Chondrocyte (in vitro differentiated cells): Measurements from ENCODE around the gene TMEM225B. TPM values are rescaled to one million over a fixed set of nuclear protein-coding genes. Genes with fewer than 3 reads are reported as not detected.
"Not testable (repeated sequence)": the region's sequence is repeated elsewhere in the genome, so short reads cannot be mapped to it uniquely, and the experiment has no call there.

ENCODE experiments used
- DNase-seq: peaks from one replicate; pipeline ENCODE4 v3.0.0; 2021; ENCODE audit warnings: mixed read lengths, low spot score
- H3K27ac Mint-ChIP-seq: one replicate; pipeline ENCODE4 v1.8.0; 2021; ENCODE audit warnings: mild to moderate bottlenecking, moderate library complexity, mixed read lengths; ENCODE audit not compliant: unreplicated experiment
- H3K27me3 Mint-ChIP-seq: 2 replicates; pipeline ENCODE4 v1.8.0; 2021; ENCODE audit warnings: low read depth, mixed read lengths
- H3K36me3 Mint-ChIP-seq: 2 replicates; pipeline ENCODE4 v1.8.0; 2021; ENCODE audit warnings: low read depth, mixed read lengths
- H3K4me1 Mint-ChIP-seq: 2 replicates; pipeline ENCODE4 v1.8.0; 2021; ENCODE audit warnings: low read depth, mild to moderate bottlenecking, mixed read lengths
- H3K4me3 Mint-ChIP-seq: one replicate; pipeline ENCODE4 v1.8.0; 2021; ENCODE audit warnings: mild to moderate bottlenecking, moderate library complexity, mixed read lengths; ENCODE audit not compliant: unreplicated experiment
- H3K9me3 Mint-ChIP-seq: 2 replicates; pipeline ENCODE4 v1.8.0; 2021; ENCODE audit warnings: low read depth, mixed read lengths
- total RNA-seq: library from RNA; stranded (reverse); gene quantifications from 3 replicates; pipeline ENCODE4 v1.2.1, GENCODE V29; 2021
- TF ChIP-seq, protein P1 (sequence below): fragments of 200-600 bp; sonication (generic); IDR thresholded peaks from 2 replicates; pipeline ENCODE4 v1.5.0; 2021; ENCODE audit warnings: antibody characterized with exemption, mild to moderate bottlenecking, moderate library complexity

The TMEM225B gene
- total RNA-seq, 1 donor from 2014 or later = 0.75 TPM

DNA sequence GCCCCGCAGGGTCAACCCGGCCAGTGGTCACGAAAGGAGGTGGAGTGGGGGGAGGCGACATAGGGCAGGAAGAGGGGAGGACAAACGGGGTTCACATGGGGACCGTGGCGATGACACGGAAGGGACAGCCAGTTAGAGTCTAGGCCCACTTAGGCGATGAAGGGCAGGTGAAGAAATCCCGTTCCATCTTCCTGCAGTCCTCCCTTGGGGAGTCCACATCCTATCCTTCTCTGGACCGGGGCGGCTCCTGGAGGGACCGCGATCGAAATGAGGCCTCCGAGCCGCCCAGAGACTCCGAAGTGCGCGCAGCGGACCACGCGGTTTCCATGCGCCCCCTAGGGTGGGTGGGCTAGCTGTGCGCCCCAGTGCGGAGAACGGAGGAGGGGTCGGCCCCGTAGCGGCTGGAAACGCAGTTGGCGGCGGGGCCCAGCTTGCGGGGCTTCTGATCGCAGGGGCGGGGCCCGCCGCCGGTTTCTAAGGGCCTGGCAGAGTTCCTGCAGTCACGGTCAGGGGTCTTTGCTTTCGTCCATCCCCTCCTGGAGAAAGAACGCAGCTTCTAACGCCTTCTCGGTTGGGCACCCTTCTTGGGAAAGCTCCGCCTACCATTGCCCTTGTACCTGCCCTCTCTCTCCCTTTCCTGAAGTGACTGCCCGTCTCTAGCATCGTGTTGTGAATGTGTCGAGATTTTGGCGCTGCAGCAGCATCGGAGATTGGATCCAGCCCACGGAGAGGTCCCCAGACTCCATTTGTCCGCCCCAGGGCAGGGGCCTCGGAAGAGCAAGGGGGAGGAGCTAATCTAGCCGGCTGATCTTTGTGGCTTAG lies 17.9 kb upstream of the TMEM225B start:
- TF ChIP-seq, protein P1, sequence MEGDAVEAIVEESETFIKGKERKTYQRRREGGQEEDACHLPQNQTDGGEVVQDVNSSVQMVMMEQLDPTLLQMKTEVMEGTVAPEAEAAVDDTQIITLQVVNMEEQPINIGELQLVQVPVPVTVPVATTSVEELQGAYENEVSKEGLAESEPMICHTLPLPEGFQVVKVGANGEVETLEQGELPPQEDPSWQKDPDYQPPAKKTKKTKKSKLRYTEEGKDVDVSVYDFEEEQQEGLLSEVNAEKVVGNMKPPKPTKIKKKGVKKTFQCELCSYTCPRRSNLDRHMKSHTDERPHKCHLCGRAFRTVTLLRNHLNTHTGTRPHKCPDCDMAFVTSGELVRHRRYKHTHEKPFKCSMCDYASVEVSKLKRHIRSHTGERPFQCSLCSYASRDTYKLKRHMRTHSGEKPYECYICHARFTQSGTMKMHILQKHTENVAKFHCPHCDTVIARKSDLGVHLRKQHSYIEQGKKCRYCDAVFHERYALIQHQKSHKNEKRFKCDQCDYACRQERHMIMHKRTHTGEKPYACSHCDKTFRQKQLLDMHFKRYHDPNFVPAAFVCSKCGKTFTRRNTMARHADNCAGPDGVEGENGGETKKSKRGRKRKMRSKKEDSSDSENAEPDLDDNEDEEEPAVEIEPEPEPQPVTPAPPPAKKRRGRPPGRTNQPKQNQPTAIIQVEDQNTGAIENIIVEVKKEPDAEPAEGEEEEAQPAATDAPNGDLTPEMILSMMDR = peak; percentile 78
- Mint-ChIP-seq H3K4me1 (peaks cover 13% of the 10 kb centered on the region), H3K27ac (peak overlapping the region; percentile 54), H3K27me3 (no peaks in the 10 kb centered on the region), H3K36me3 (no peaks in the 10 kb centered on the region), H3K9me3 (no peaks in the 10 kb centered on the region), H3K4me3 (peak overlapping the region; percentile 81)
- peak; percentile 80 for DNase-seq

DNA sequence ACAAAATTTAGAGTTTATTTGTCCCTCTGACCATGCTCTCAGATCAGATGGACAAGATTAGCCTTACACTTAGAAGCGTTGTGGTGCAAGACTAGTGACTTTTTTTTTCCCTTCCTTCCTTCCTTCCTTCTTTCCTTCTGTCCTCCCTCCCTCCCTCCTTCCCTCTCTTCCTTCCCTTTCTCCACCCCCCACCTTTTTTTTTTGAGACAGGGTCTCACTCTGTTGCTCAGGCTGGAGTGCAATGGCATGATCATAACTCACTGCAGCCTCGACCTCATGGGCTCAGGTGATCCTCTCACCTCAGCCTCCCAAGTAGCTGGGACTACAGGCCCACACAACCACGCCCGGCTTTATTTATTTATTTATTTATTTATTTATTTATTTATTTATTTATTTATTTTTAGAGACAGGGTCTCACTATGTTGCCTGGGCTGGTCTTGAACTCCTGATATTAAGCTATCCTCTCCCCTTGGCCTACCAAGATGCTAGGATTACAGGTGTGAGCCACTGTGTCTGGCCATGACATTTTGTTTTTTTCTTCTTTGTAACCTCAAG lies 17.2 kb upstream of the TMEM225B start:
- H3K27me3 Mint-ChIP-seq, H3K36me3 Mint-ChIP-seq, DNase-seq, H3K27ac Mint-ChIP-seq, H3K9me3 Mint-ChIP-seq: not testable (repeated sequence)
- H3K4me3 Mint-ChIP-seq = peak overlapping the region; percentile 81
- peaks cover 13% of the 10 kb centered on the region for H3K4me1 Mint-ChIP-seq

DNA sequence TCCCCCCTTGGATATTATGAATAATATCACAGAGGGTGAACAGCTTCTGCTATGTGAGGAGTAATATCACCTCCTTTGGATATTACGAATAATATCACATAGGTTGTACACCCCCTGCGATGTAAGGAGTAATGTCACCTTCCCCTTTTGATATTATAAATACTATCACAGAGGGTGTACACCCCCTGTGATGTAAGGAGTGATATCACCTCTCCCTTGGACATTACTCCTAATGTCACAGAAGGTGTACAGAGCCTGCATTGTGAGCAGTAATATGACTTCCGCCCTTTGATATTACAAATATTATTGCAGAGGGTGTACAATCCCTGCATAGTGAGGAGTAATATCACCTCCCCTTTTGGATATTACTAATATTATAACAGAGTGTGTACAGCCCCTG lies 9.2 kb upstream of the TMEM225B start:
- H3K4me1 Mint-ChIP-seq = no peaks in the 10 kb centered on the region
- H3K27ac Mint-ChIP-seq = no peak overlapping the region
- H3K4me3 Mint-ChIP-seq = no peak overlapping the region
- no peaks in the 10 kb centered on the region for H3K36me3 Mint-ChIP-seq
- DNase-seq = no peak
- TF ChIP-seq, protein P1 = no peak
- peaks cover 6% of the 10 kb centered on the region for H3K27me3 Mint-ChIP-seq
- H3K9me3 Mint-ChIP-seq = no peaks in the 10 kb centered on the region

DNA sequence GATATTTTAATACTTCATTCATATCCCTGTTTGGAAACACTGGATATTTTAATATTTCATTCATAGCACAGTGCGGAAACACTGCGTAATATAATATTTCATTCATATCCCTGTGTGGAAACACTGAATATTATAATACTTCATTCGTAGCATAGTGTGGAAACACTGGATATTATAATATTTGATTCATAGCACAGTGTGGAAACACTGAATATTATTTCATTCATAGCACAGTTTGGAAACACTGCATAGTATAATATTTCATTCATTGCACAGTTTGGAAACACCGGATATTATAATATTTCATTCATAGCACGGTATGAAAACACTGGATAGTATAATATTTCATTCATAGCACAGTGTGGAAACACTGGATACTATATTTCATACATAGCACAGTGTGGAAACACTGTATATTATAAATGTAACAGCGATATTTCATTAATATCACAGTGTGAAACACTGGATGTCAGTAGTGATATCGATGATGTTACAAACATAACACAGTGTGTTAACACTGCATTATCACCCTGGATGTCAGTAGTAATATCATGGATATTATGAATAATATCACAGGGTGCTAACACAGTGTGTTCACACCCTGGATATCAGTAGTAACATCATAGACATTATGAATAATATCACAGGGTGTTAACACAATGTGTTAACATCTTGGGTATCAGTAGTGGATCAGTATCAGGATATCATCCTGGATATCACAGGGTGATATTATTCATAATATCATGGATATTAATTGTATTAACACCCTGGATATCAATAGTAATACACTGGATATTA lies 2.9 kb upstream of the TMEM225B start:
- no peak overlapping the region for H3K4me3 Mint-ChIP-seq
- TF ChIP-seq, protein P1 = no peak
- H3K27ac Mint-ChIP-seq = no peak overlapping the region
- H3K4me1 Mint-ChIP-seq = no peaks in the 10 kb centered on the region
- H3K9me3 Mint-ChIP-seq = no peaks in the 10 kb centered on the region
- DNase-seq = no peak
- H3K36me3 Mint-ChIP-seq = no peaks in the 10 kb centered on the region
- H3K27me3 Mint-ChIP-seq = no peaks in the 10 kb centered on the region

DNA sequence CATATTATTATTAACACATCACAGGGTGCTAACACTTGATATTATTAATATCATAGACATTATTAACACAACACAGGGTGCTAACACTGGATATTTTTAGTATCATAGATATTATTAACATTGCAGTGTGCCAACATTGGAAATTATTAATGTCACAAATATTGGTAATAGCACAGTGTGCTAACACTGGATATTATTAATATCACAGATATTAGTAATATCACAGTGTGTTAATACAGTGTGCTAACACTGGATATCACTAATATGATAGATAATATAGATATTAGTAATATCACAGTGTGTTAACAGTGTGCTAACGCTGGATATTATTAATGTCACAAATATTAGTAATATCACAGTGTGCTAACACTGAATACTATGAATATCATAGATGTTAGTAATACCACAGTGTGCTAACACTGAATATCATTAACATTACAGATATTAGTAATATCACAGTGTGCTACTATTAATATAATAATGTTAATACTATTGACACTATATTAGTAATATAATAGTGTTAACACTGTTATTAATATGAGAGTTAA lies 1.6 kb upstream of the TMEM225B start:
- no peak overlapping the region for H3K27ac Mint-ChIP-seq
- no peaks in the 10 kb centered on the region for H3K36me3 Mint-ChIP-seq
- no peaks in the 10 kb centered on the region for H3K27me3 Mint-ChIP-seq
- DNase-seq = no peak
- H3K9me3 Mint-ChIP-seq = no peaks in the 10 kb centered on the region
- H3K4me3 Mint-ChIP-seq = no peak overlapping the region
- TF ChIP-seq, protein P1 = no peak
- H3K4me1 Mint-ChIP-seq = no peaks in the 10 kb centered on the region
